ENCODE measurements around the gene IFIH1. TPM values are rescaled to one million over a fixed set of nuclear protein-coding genes. Genes with fewer than 3 reads are reported as not detected.

Gene IFIH1
- total RNA-seq, 1 donor from 2014 or later: 12.3 TPM

DNA sequence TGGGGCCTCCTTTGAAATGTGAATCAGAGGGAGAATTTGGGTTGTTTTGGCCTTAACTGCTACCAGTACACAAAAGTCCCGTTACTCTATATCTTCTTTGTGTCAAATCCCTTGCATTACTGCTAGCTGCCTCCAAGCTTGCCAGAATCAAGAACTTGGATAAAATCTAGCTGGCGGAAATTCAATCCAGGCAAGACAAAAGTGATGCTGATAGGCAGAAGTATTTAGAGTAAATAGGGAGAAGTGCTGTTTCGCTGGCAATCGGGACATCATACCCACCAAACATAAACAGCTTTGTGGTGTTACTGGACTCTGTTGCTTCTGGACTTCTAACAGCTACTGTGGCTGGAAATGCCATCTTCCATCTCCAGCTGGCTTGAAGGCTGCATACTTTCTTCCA is 2.5 kb downstream of the IFIH1 start:
- no peak for TF ChIP-seq POLR2A (IDR thresholded peaks at IDR 0.05)
- TF ChIP-seq, protein P1, sequence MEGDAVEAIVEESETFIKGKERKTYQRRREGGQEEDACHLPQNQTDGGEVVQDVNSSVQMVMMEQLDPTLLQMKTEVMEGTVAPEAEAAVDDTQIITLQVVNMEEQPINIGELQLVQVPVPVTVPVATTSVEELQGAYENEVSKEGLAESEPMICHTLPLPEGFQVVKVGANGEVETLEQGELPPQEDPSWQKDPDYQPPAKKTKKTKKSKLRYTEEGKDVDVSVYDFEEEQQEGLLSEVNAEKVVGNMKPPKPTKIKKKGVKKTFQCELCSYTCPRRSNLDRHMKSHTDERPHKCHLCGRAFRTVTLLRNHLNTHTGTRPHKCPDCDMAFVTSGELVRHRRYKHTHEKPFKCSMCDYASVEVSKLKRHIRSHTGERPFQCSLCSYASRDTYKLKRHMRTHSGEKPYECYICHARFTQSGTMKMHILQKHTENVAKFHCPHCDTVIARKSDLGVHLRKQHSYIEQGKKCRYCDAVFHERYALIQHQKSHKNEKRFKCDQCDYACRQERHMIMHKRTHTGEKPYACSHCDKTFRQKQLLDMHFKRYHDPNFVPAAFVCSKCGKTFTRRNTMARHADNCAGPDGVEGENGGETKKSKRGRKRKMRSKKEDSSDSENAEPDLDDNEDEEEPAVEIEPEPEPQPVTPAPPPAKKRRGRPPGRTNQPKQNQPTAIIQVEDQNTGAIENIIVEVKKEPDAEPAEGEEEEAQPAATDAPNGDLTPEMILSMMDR (IDR thresholded peaks at IDR 0.05): no peak
- TF ChIP-seq POLR2AphosphoS5 (IDR thresholded peaks at IDR 0.05; ENCODE audit: insufficient read depth in 1 of 2, low read depth in 1 of 2): no peak
- no peak for DNase-seq (ENCODE audit: extremely low spot score in 2 of 2)
- H3K9me3 ChIP-seq: no peaks in the 10 kb centered on the region
- H3K4me1 ChIP-seq: peaks cover 37% of the 10 kb centered on the region
- intact Hi-C loops (cut with DNase I): no loop called here
- no peak overlapping the region for H3K27ac ChIP-seq
- H3K27me3 ChIP-seq: no peaks in the 10 kb centered on the region
- peak overlapping the region in 1 of 2 donors; percentile 4 for H3K4me3 ChIP-seq
- H3K36me3 ChIP-seq: no peaks in the 10 kb centered on the region

DNA sequence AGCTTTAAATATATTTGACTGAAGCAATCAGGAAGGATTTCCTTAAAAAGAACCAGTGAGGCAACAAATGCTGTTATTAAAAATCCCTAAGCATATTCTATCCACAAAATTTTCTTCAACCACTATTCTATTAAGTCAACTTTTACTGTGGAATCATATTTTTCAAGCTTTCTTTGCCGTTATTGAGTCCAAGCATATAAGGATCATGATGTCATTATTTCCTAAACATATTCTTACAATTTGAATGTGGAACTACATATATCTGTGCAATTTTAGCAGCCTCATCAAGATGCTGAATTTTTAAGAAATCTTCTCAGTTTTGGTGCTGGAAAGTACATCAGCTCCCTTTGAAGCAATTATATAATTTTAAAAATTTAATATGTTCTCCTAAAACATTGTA is 5.6 kb downstream of the IFIH1 start:
- intact Hi-C loops (cut with DNase I): no loop called here
- no peak overlapping the region for H3K4me3 ChIP-seq
- TF ChIP-seq POLR2A (IDR thresholded peaks at IDR 0.05): no peak
- TF ChIP-seq POLR2AphosphoS5 (IDR thresholded peaks at IDR 0.05; ENCODE audit: insufficient read depth in 1 of 2, low read depth in 1 of 2): no peak
- TF ChIP-seq, protein P1 (IDR thresholded peaks at IDR 0.05): no peak
- peaks cover 0 to 4% of the 10 kb centered on the region in 2 donors for H3K36me3 ChIP-seq
- H3K27ac ChIP-seq: no peak overlapping the region
- no peak for DNase-seq (ENCODE audit: extremely low spot score in 2 of 2)
- no peaks in the 10 kb centered on the region for H3K9me3 ChIP-seq
- H3K4me1 ChIP-seq: peaks cover 26% of the 10 kb centered on the region
- H3K27me3 ChIP-seq: no peaks in the 10 kb centered on the region

DNA sequence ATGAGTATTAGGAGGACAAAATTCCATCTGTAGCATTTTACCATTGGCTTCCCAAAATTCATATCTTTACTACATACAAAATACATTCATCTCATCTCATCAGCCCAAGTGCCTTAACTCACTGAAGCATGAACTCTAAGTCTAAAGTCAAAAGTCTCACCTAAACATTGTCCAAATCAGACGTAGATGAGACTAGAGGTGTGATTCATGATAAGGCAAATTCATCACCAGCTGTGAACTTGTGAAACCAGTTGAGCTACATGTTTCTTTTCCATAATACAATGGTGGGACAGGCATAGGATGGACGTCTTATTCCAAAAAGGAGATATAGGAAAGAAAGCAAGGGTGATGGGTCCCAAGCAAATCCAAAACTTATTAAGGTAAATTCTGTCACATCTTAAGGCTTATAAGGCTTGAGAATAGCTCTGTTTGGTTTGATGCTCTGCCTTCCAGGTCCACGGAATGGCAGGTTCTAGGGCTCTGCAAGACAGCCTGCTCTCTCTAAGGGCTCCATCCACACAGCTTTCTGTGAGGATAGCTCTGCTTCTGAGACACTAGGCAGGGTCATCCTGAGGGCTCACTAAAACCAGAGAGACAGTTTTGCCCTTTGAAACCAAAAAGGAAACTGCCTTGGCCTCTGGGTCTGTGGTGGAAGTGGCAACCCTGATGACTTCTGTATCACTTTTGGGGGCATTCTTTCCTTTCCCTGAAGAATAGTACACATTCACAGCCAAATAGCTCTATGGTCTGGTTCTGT is 9.6 kb downstream of the IFIH1 start:
- H3K4me1 ChIP-seq: no peaks in the 10 kb centered on the region
- TF ChIP-seq POLR2A (IDR thresholded peaks at IDR 0.05): no peak
- TF ChIP-seq, protein P1 (IDR thresholded peaks at IDR 0.05): no peak
- no peak for TF ChIP-seq POLR2AphosphoS5 (IDR thresholded peaks at IDR 0.05; ENCODE audit: insufficient read depth in 1 of 2, low read depth in 1 of 2)
- no peaks in the 10 kb centered on the region for H3K9me3 ChIP-seq
- no peak overlapping the region for H3K4me3 ChIP-seq
- H3K36me3 ChIP-seq: peaks cover 0 to 12% of the 10 kb centered on the region in 2 donors
- intact Hi-C loops (cut with DNase I): no loop called here
- no peak for DNase-seq (ENCODE audit: extremely low spot score in 2 of 2)
- H3K27me3 ChIP-seq: no peaks in the 10 kb centered on the region
- H3K27ac ChIP-seq: no peak overlapping the region

DNA sequence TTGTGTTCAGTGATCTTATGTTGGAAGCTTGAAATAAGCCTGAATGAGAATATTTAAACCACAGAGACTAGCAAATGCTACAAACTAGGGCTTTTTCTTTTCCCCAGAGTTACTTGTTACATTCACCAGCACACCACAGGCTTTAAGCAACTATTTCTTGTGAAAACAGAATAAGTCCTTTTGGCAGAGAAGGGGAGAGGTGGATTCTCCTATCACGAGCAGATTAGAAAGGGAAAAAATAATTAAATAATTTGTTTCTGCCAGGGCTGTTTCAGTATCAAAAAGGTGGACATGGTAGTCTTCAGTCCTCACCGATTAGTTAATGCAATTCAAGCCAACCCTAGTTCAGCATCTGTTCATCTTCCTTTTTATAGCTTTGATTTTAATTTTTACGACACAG is 12.6 kb downstream of the IFIH1 start:
- Histone ChIP-seq H3K27me3 (no peaks in the 10 kb centered on the region), H3K36me3 (peaks cover 0 to 12% of the 10 kb centered on the region in 2 donors), H3K9me3 (no peaks in the 10 kb centered on the region), H3K4me1 (no peaks in the 10 kb centered on the region), H3K27ac (no peak overlapping the region), H3K4me3 (no peak overlapping the region)
- TF ChIP-seq POLR2AphosphoS5 (IDR thresholded peaks at IDR 0.05; ENCODE audit: insufficient read depth in 1 of 2, low read depth in 1 of 2) (no peak), POLR2A (IDR thresholded peaks at IDR 0.05) (no peak)
- TF ChIP-seq, protein P1 (IDR thresholded peaks at IDR 0.05): no peak
- no peak for DNase-seq (ENCODE audit: extremely low spot score in 2 of 2)
- intact Hi-C loops (cut with DNase I): no loop called here

DNA sequence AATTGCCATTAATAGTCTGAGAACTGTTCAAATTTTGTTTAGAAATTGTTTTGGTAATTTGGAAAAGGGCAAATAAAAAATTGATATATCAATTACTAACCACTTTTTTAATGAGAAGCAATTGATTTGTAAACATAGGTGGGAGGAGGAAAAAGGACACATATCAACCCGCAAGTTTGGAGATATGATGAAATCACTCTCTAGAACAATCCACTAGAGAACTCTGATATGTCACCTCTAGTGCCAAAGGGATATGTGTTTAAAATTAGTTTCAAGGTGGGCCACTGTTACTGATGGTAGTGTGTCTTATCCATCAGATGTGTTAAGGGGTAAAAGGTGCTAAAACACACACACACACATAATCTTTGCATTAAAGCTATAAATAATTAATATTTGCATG is 16.6 kb downstream of the IFIH1 start:
- TF ChIP-seq POLR2AphosphoS5 (IDR thresholded peaks at IDR 0.05; ENCODE audit: insufficient read depth in 1 of 2, low read depth in 1 of 2) (no peak), POLR2A (IDR thresholded peaks at IDR 0.05) (no peak)
- TF ChIP-seq, protein P1 (IDR thresholded peaks at IDR 0.05): no peak
- no peak for DNase-seq (ENCODE audit: extremely low spot score in 2 of 2)
- H3K27ac ChIP-seq: no peak overlapping the region
- no peak overlapping the region for H3K4me3 ChIP-seq
- no peaks in the 10 kb centered on the region for H3K9me3 ChIP-seq
- no peaks in the 10 kb centered on the region for H3K4me1 ChIP-seq
- H3K27me3 ChIP-seq: no peaks in the 10 kb centered on the region
- peaks cover 0 to 8% of the 10 kb centered on the region in 2 donors for H3K36me3 ChIP-seq
- intact Hi-C loops (cut with DNase I): no loop called here

Measured in vagina (tissue), 2 donors.